ENCODE results near the gene DGKZ.

Gene DGKZ

GRCh38 chr11:46381819-46382645 lies 34.8 kb downstream of the DGKZ start:
- no peak for DNase-seq (ENCODE audit: low read depth in 2 of 2)

GRCh38 chr11:46382646-46383403 lies 35.6 kb downstream of the DGKZ start:
- no peak for DNase-seq (ENCODE audit: low read depth in 2 of 2)

DNA sequence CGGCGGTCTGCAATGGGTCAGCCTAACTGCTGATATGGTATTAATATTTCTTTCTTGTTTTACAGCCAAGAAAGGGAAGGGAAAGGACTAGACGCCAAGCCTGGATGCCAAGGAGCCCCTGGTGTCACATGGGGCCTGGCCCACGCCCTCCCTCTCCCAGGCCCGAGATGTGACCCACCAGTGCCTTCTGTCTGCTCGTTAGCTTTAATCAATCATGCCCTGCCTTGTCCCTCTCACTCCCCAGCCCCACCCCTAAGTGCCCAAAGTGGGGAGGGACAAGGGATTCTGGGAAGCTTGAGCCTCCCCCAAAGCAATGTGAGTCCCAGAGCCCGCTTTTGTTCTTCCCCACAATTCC lies 36.1 kb downstream of the DGKZ start:
- DNase-seq (ENCODE audit: low read depth in 2 of 2) = no peak

GRCh38 chr11:46383974-46384701 lies 36.9 kb downstream of the DGKZ start:
- DNase-seq (ENCODE audit: low read depth in 2 of 2) = no peak

- DNase-seq (ENCODE audit: low read depth in 2 of 2) = no peak
These were observed 38.1 kb downstream of the DGKZ start for GRCh38 chr11:46385169-46386004.

GRCh38 chr11:46386005-46386578 lies 38.8 kb downstream of the DGKZ start:
- DNase-seq (ENCODE audit: low read depth in 2 of 2) = no peak

DNA sequence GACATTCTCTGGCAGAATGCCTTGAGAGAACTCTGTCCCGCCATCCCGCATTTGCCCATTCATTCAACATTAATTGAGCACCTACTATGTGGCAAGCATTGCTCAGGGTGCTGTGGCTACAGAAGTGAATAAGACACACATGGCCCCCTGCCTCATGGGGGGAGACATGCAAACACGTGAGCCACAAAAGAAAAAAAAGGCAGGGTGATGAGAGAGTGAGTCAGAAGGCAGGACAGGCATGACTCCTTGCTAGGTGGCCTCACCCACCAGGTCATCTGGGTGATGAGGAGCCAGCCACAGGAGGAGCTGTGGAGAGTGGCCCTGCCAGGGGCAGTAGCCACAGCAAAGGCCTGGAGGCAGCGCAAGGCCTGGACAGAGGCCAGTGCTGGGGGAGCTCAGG lies 39.4 kb downstream of the DGKZ start:
- no peak for DNase-seq (ENCODE audit: low read depth in 2 of 2)

- DNase-seq (ENCODE audit: low read depth in 2 of 2) = no peak
These were observed 40.2 kb downstream of the DGKZ start for GRCh38 chr11:46387456-46387855.

- DNase-seq (ENCODE audit: low read depth in 2 of 2) = no peak
These were observed 40.8 kb downstream of the DGKZ start for GRCh38 chr11:46387919-46388618.

DNA sequence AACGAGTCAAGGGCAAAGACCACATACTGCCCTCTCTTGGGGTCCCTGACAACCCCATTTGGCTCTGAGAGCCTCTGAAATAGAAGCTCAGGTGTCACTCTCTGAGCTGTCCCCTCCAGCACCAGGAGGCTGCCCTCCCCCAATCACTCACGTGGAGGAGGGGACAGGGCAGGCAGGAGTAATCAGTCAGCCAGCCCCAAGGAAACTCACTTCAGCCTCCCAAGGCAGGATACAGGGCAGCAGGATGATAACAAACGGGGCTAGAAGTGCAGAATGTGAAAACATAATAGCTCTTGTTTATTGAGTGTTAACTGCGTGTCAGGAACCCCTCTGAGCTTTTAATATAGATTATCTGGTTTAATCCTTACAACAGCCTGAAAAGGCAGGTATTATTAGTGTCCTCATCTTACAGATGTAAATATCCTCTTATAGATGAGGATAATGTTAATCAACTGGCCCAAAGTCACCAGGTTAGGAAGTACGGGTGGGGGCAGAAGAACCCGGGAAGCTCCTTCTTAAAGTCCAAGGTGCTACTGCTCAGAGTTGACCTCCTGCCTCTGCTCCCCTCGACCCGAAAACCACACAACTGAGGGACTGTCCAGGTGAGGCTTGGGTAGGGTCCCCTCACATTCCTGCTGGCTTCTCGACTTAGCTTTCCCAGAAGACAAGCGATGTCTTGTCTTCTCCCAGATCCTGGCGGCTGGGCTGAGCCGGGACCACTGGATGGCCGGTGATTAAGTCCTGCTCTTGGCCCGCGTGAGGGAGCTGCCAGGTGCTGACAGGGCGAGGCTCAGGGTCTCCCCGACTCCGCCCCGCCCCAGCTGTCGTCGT lies 41.6 kb downstream of the DGKZ start:
- no peak for DNase-seq (ENCODE audit: low read depth in 2 of 2)

DNA sequence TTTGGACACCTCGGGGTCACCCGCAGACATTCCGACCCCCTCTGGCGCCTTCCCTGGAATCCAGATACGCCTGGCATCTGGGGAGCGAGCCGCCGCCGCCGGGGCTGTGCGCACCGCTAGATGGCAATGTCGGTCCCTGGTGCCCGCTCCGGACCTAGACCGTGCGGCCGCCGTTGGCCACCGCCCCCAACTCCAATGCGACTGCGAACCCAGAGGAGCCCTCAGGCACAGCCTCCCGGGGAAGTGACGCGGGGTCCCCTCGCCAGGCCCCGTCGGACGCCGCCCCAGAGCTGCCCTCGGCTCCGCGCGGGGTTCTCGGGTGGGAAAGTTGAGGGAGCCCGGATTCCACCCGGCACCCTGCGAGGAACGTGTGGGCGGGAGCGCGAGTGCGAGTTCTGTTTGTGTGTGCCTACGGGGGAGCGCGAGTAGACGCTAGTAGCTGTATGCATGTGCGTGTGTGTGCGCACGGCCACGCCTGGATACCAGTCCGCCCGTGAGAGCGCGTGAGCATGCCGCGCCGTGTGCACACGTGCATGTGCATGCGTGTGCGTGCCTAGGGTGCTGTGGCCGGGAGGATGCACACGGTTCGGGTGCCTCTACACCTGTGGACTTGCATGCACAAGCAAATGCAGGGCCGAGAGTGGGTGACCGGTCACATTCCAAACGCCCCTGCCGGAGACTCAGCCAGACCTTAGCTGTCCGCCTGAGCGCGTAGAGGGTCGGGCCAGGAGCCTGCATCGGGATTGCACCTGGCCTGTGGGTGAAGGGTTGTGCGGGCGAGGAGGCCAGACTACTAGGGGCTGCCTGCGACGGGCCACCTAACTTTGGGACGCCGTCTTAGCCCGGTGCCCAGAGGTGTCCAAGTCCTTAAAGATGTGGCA lies 42.4 kb downstream of the DGKZ start:
- DNase-seq (ENCODE audit: low read depth in 2 of 2) = no peak

DNA sequence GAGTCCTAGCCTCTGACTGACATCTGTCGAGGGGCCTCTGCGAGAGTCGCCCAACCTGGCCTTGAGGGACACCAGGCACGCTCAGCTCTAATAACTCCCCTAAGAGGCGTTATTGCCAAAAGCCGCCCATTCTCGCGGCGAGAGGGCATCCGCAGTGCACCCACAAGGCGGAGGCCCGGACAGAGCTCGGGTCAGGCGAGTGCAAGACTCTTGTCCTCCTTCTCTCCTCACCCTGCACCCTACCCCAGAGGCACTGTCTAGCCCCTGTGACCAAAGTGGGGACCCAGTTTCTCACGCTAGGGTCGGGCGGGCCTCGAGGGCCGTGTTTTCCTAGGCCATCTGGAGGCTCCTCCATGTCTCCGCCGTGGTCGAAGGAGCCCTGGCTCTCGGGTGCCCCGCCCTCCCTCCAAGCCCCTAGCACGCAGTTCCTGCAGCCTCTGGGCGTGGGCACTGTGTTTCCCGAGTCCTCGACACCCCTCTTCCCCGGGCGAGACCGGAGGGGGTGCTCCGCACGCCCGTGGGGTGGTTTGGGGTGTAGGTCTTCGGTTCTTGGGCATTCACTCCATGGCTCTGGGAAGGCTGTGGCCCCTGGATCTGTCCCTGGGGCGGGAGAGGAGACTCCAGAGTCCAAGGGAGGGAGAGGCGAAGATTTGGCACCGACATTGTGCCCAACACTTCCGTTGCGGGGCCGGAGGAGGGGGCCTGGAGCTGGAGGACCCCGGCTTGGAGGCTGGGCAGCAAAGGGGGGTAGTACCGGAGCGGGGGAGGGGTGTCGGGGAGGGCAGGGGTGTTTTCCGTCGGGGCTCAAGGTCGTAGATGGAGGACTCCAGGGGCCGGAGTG lies 43.3 kb downstream of the DGKZ start:
- DNase-seq (ENCODE audit: low read depth in 2 of 2) = no peak

- no peak for DNase-seq (ENCODE audit: low read depth in 2 of 2)
These were observed 43.9 kb downstream of the DGKZ start for GRCh38 chr11:46391186-46391577.

GRCh38 chr11:46391578-46392420 lies 44.5 kb downstream of the DGKZ start, which contains the start of gene CHRM4:
TSS of gene CHRM4 (minus strand) at chr11:46391776. CDS start at chr11:46386557, 5,219 bp downstream.
- no peak for DNase-seq (ENCODE audit: low read depth in 2 of 2)

- DNase-seq (ENCODE audit: low read depth in 2 of 2) = peak; percentile 33 to 47
These were observed 45.4 kb downstream of the DGKZ start for GRCh38 chr11:46392421-46393230.

GRCh38 chr11:46393231-46393616 lies 46.0 kb downstream of the DGKZ start:
- DNase-seq (ENCODE audit: low read depth in 2 of 2) = no peak
